Measurements from ENCODE around the gene SYTL5.

The SYTL5 gene

DNA sequence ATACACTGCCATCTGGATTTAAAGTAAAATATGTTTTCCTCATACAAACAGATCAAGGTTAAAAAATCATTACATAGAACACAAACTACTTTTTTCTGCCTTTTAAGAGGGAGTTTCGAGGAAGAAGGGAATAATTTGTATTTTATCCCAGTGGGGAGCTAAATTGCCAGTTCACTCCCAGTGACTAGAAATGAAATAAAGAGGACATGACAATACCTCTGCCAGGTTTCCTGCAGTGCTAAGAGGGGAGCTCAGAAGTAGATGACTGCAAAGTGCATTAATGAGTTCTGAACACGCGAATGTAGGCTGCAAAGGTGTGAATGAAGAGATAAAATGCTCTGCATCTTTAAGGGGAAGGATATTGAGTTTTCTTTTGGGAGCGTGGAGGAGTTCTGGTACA lies 144.6 kb downstream of the SYTL5 start:
- peak; percentile 10 to 68 (median 15) for DNase-seq

DNA sequence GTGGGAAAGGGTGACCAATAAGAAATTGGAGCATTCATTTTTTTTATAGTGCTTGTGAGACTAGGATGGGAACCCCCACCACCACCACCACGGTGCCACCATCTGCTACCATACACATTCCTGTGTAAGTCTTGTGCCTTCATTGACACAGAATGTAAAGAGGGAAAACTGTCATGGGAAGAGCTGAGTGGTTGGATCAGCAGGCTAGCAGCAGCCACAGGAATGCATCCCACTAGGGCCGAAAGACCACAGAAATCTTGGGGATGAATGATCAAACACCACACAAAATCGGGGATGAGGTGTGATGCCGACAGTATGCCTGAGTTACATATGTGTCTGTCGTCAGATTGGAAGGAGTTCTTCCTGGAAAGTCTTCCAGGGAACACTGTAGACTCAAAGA lies 145.1 kb downstream of the SYTL5 start:
- DNase-seq = no peak

DNA sequence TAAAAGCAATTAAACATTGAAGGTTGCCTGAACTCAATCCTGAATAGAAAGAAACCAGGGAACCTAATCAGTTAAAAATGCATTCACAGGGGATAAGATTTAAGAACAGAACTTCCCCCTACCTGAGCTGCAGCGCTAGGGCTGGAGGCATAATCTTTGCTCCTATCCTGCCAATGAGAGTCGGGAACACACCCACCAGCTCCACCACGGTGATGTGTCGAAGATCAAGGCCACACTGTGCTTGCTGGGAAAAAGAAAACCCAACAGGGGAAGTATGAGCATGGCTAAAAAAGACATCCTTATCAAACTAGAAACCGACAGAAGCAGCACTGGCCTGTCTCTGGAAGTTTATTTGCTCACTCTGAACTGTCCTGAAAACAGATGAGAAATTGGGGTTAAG lies 148.0 kb downstream of the SYTL5 start:
- DNase-seq = no peak

DNA sequence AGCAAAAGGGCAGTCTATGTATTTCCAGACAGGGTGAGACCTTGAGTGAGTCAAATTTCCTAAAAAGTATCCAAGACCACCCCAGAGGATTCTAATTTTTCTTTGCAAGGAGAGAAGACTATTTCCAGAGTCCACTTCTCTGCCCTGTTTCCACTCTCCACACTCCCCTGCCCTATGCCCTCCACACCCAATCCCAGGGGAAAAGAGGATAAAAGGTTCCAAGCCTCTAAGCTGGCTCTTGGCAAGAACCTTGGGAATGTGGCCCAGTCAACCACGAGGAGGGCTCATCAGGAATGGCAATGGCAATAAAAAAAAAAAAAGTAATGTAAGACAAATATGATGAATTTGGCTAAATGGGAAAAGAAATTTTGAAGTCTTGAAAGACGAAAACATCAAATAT lies 148.5 kb downstream of the SYTL5 start:
- no peak for DNase-seq

DNA sequence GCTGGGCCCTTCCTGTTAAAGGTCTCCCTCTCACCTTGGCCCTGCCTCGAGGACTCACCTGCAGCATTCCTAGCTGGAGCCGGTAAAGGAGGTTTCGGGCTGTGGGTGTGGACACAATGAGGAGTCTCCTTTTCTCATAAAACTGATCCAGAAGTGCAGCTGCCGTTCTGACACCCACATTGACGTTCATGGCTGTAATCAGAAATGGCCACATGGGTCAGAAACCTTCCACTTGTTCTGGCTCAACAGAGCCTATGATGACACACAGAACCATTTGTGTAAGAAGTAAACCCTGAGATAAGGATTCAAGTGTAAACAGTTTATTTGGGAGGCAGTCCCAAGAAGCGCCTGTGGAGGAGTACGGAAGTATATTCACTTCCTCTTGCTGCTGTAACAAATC lies 150.5 kb downstream of the SYTL5 start:
- no peak for DNase-seq

DNA sequence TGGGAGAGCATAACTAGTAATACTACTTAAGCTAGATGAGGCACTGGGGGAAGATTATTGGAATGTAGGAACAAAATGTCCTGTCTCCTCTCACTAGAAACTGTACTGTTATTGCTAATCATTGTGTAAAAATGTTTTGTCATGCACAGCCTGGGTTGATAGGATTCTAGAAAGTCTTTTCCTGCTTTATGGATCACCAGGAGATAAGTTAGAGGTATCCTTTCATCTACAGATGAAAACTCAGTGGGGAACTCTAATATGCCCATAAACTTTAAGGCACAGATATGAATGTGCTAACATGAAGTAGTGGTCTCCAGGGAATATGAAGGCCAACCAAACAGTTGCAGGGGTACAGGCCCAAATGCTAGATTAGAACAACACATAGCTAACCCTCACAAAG lies 156.8 kb downstream of the SYTL5 start:
- no peak for DNase-seq

DNA sequence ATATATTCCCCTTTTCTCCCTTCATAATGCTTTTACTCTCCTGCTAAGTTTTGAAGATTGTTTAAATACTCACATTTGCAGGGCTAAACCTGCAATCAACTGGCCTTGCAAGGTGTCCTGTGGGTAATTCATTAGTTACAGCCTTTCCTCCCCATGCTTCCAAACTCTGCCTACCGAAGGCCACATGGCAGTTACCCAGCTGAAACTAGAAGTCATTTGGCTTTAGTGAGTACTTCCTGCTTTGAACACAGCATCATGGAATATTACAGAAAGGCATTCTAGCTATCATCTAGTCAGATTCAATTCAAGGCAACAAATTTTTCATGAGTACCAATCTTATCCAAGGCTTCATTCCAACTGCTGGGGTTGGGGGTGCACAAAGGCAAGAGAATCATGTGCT lies 158.7 kb downstream of the SYTL5 start:
- no peak for DNase-seq

DNA sequence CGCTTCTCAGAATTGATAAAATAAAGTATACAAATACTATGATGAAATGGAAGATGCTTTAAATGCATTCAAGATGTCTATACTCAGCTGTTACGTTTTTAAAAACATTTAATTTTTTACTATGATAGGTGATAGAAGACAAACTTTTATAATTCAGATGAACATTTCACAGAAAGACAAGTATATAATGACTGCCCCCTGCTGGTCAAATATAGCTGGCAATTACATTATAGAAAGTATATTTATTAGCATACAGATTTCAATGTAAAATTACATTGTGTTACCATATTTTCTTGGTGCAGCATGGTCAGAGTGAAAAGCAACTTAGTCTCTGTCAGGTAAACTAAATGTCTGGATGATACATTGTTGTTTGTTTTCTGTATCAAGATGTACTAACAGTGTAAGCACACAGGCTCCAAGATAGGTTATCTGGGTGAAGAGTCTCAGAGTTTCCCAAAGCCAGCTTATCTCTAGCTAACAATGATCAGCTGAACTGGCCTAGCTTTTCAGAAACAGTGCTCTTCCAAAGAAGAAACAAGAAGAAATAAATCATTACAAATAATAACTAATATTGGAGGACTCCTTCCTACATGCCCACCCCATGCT lies 160.2 kb downstream of the SYTL5 start:
- peak; percentile 18 to 69 (median 28) for DNase-seq

DNA sequence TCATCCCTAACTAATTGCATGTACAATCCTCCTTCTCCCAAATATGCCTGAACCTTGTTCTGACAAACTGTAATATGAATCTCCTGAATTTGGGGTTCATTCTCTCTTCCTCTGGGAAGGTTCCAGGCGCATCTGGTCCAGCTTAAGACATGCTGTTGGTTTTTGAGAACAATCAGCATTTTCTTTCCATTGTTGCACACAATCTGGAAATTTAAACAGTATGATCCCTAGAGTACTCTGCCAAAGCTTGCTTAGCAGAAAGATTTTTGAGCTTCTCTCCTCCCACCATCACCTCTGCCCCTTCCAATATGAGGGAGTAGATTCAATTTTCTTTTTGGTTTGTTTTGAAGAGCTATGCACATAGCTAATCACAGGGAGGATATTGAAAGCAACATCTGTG lies 164.2 kb downstream of the SYTL5 start:
- no peak for DNase-seq

DNA sequence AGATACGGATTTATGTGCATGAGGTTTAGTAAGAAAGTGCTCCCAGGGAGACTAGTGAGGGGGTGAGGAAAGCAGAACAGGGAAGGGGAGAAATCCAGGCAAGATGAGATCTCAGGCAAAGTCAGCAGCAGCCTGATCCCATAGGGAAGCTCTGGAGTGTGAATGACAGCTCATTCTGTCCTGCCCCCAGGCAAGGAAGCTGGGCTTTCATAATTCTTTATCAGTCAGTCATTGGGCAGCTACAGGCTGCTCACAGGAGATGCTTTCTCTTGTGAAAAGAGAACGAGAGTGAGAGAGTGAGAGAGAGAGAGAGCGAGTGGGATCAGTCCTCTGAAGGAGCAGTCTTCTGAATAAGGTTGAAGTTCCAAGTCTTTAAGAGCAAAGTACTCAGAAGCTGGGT lies 166.2 kb downstream of the SYTL5 start:
- DNase-seq = no peak

DNA sequence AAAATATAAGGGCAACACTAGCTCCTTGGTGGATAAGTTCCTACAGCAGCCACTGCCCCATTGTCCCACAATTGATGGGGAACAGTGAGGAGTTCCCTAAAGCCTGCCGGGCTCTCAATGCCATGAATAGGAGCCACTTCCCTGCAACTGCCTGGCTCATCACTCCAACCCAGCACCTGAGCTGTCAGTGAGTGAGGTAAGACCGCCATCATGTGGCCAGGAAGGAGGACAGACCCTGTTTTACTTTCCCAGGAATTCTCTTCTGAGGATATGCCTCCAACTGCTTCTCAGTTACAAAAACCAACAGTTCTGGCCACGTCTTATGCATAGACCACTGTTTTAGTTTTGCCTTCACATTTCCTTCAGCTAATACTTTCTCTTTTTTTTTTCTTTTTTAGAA lies 168.8 kb downstream of the SYTL5 start:
- DNase-seq = peak; percentile 11 to 84 (median 59)

DNA sequence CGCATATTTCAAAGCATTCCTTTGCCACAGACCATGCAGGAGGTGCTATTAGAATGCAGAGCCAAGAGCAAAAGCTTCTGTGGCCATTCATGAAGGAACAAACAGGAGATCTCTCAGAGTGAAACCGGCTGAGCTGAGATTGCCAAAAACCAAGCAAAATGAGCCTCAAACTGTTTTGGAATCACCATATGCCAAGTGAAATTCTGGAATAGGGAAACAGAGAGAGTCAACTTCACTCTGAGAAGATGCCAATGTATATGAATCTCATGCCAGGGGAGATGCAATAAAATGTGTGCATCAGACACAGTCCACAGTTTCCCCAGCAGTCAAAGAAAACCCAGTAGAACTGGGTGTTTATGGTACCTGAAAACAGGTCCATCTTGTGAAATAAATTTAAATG lies 172.0 kb downstream of the SYTL5 start:
- DNase-seq = no peak

Measured in NCI-H1417 (cell line).